Loucy (cell line): ENCODE measurements around the gene ARHGAP42.

Experiments
- CTCF ChIP-seq: fragments of 200-600 bp; sonication (generic); conservative IDR thresholded peaks from 2 replicates; pipeline ENCODE4 v1.5.1; 2014; ENCODE audit warnings: mild to moderate bottlenecking, antibody characterized with exemption, low read length
- EZH2phosphoT487 ChIP-seq: fragments of 200-600 bp; IDR thresholded peaks from 2 replicates; pipeline ENCODE4 v1.6.1; 2018; ENCODE audit warnings: antibody characterized with exemption, mild to moderate bottlenecking, moderate library complexity, borderline replicate concordance

GRCh38 chr11:100805506-100806199 is 118.6 kb downstream of the ARHGAP42 start:
- TF ChIP-seq CTCF (no peak), EZH2phosphoT487 (no peak)
